K562 (cell line): ENCODE measurements around the gene BRICD5. TPM values are rescaled to one million over a fixed set of nuclear protein-coding genes. Genes with fewer than 3 reads are reported as not detected.
A peak's percentile ranks its signal among the peaks of the same experiment; 100 is the strongest.

Source experiments
- ATAC-seq: fragments of 200-7000 bp; cut with Tn5 transposase; 3 replicates; pipeline ENCODE4 v1.9.1; 2020; ENCODE audit warnings: moderate library complexity
- BruUV-seq: library from RNA; stranded (reverse); fragments of 400-500 nt; replicated peaks from 2 replicates; lab custom pipeline; 2021; lab: Mats Ljungman, UMichigan
- CTCF ChIA-PET: fragments of 300-600 bp; formaldehyde crosslinking; extraction: SDS; loops from one replicate; lab custom pipeline; 2021; ENCODE audit warnings: low intra/inter-chr PET ratio; lab: Yijun Ruan, JAX
- POLR2A ChIA-PET: fragments of 300-600, 350-650 bp; sonication (Branson Sonifier 250); formaldehyde crosslinking; extraction: SDS; loops from one replicate; lab custom pipeline; 2021; ENCODE audit warnings: antibody characterized with exemption, inconsistent platforms; lab: Yijun Ruan, JAX
- DNase-seq, 4 experiments: peaks; one replicate each; pipeline versions ENCODE4 v3.0.0 to v3.0.0-alpha.2; 2011 to 2018; ENCODE audit warnings: low spot score in 3 of 4, mixed read lengths in 3 of 4; ENCODE audit errors: extremely low read depth in 1 of 4
- FAIRE-seq: peaks from 2 replicates; lab custom pipeline; 2011; peaks lifted over from hg19 to GRCh38; lab: Jason Lieb, UNC
- H2AFZ ChIP-seq: 2 replicates; pipeline ENCODE4 v1.6.0; 2011; ENCODE audit warnings: low read depth, low read length, control low read depth, inconsistent platforms
- H3K27ac ChIP-seq: fragments of 200-600 bp; 3 replicates; pipeline ENCODE4 v1.8.0; 2011; ENCODE audit warnings: low read depth, mild to moderate bottlenecking, control low read depth, inconsistent platforms, low read length, moderate library complexity, mixed read lengths; ENCODE audit errors: extremely low read depth
- H3K27me3 ChIP-seq, 2 experiments: fragments of 300-600 bp in 1 of 2; 2 replicates in 1 of 2; 3 replicates in 1 of 2; pipeline versions ENCODE4 v1.6.0 to v1.8.0; 2011; ENCODE audit warnings: inconsistent platforms in 2 of 2, low read length in 2 of 2, mild to moderate bottlenecking in 1 of 2, mixed read lengths in 1 of 2, moderate library complexity in 1 of 2; ENCODE audit not compliant: control insufficient read depth in 2 of 2, insufficient read depth in 2 of 2
- H3K36me3 ChIP-seq: fragments of 300-600 bp; 3 replicates; pipeline ENCODE4 v1.8.0; 2011; ENCODE audit warnings: mild to moderate bottlenecking, low read length, inconsistent platforms; ENCODE audit not compliant: control insufficient read depth, insufficient read depth
- H3K4me1 ChIP-seq, 2 experiments: fragments of 200-600 bp in 1 of 2; replicated peaks in 1 of 2; 2 replicates in 1 of 2; 3 replicates in 1 of 2; pipeline versions ENCODE4 v1.5.1 to v1.8.0; 2011; ENCODE audit warnings: inconsistent platforms in 2 of 2, low read length in 2 of 2, mild to moderate bottlenecking in 1 of 2, mixed read lengths in 1 of 2, moderate library complexity in 1 of 2; ENCODE audit not compliant: control insufficient read depth in 2 of 2, insufficient read depth in 2 of 2
- H3K4me2 ChIP-seq: 2 replicates; pipeline ENCODE4 v1.6.1; 2011; ENCODE audit warnings: low read length, control low read depth, inconsistent platforms, mixed read lengths; ENCODE audit not compliant: insufficient read depth
- H3K4me3 ChIP-seq: fragments of 200-600 bp; sonication (generic), shearing (Covaris generic); 2 replicates; pipeline ENCODE4 v1.5.1; 2016; ENCODE audit warnings: control low read depth, inconsistent platforms
- H3K79me2 ChIP-seq: fragments of 200-600 bp; 3 replicates; pipeline ENCODE4 v1.8.0; 2011; ENCODE audit warnings: low read length, inconsistent platforms; ENCODE audit not compliant: control insufficient read depth, insufficient read depth
- H3K9ac ChIP-seq, 2 experiments: 2 replicates each; pipeline versions ENCODE4 v1.6.0 to v1.6.1; 2011; ENCODE audit warnings: low read depth in 2 of 2, low read length in 2 of 2, control low read depth in 1 of 2, inconsistent platforms in 1 of 2, mild to moderate bottlenecking in 1 of 2, mixed read lengths in 1 of 2; ENCODE audit not compliant: insufficient read depth in 1 of 2
- H3K9me1 ChIP-seq: one replicate; pipeline ENCODE4 v1.6.0; 2011; ENCODE audit warnings: inconsistent platforms, mild to moderate bottlenecking, low read length, moderate library complexity; ENCODE audit not compliant: control insufficient read depth, insufficient read depth
- H3K9me3 ChIP-seq: replicated peaks from 2 replicates; pipeline ENCODE4 v1.5.1; 2011; ENCODE audit warnings: low read depth, low read length, inconsistent platforms; ENCODE audit not compliant: control insufficient read depth, insufficient read depth
- H4K20me1 ChIP-seq: replicated peaks from 2 replicates; pipeline ENCODE4 v1.6.1; 2011; ENCODE audit warnings: low read length, inconsistent platforms, mixed read lengths; ENCODE audit not compliant: control insufficient read depth, insufficient read depth
- ATF2 ChIP-seq: sonication (generic); formaldehyde crosslinking; IDR thresholded peaks from 2 replicates; pipeline ENCODE4 v1.8.1; 2022; ENCODE audit warnings: missing genetic modification reagents
- NRF1 ChIP-seq, 2 experiments: fragments of 450-650 bp; IDR thresholded peaks in 1 of 2; conservative IDR thresholded peaks in 1 of 2; 2 replicates each; pipeline ENCODE4 v1.6.1; 2014; ENCODE audit warnings: mild to moderate bottlenecking in 2 of 2
- ZNF407 ChIP-seq: fragments of 450-650 bp; IDR thresholded peaks from 2 replicates; pipeline ENCODE4 v1.6.1; 2016; ENCODE audit warnings: low read depth
- ZNF436 ChIP-seq: fragments of 250-450, 450-650 bp; sonication (Bioruptor Pico); formaldehyde crosslinking; IDR thresholded peaks from 2 replicates; pipeline ENCODE4 v1.7.0; 2020; ENCODE audit warnings: mild to moderate bottlenecking
- WGBS: fragments of 100-300 bp; shearing (Covaris generic); methylation state at CpG from one replicate; pipeline ENCODE4 v1.1.6; 2016; ENCODE audit warnings: low coverage, mixed read lengths; ENCODE audit not compliant: insufficient coverage; ENCODE audit errors: missing lambda C conversion rate; 5-methylcytosine and 5-hydroxymethylcytosine counted together
- in situ Hi-C: fragments of 300-500 bp; cut with MboI; formaldehyde crosslinking; loops from 4 replicates; pipeline ENCODE4 v1.15.0; 2018; ENCODE audit warnings: inconsistent platforms, mixed read lengths
- intact Hi-C: fragments of 100-400 bp; cut with micrococcal nuclease; formaldehyde crosslinking; loops from 2 replicates; pipeline ENCODE4 v1.14.2; 2022
- polyA plus RNA-seq, 8 experiments: library from polyadenylated mRNA; depleted of rRNA in 4 of 8; stranded (reverse) in 5 of 8; unstranded in 3 of 8; fragments of >200 nt; fragmentation: Nextera tagmentation in 2 of 8; fragmentation: Illumina TruSeq in 1 of 8; extraction: Ambion mirVana in 2 of 8; extraction: Trizol in 1 of 8; gene quantifications; 2 replicates each; pipeline versions ENCODE4 v1.2.1 to v1.2.3, GENCODE V29; 2011 to 2014; ENCODE audit warnings: inconsistent platforms in 1 of 8, missing spikeins in 1 of 8
- total RNA-seq, 7 experiments: library from RNA; depleted of rRNA in 6 of 7; stranded (reverse); fragments of >200 nt in 6 of 7; fragmentation: Illumina TruSeq in 2 of 7; extraction: Trizol in 2 of 7; gene quantifications; 2 replicates each; pipeline versions ENCODE4 v1.2.1 to v1.2.3, GENCODE V29; 2011 to 2021; ENCODE audit warnings: low replicate concordance in 1 of 7

BRICD5 gene
- total and polyA plus RNA-seq, 9 of the 15 experiments (the other 6 are each of a cell fraction or from before 2014, with no cell fraction given), result 0.24 to 15.1 (median 2.4) TPM; not detected in 1

GRCh38 chr16:2170080-2170479 is 40.6 kb downstream of the BRICD5 start:
- intact Hi-C loops (no loop called here), in situ Hi-C loops (no loop called here)
- Histone ChIP-seq H3K79me2 (peaks cover 9% of the 10 kb centered on the region; the same call in 2 of the 3 replicates), H3K9me1 (no peaks in the 10 kb centered on the region), H4K20me1 (no peaks in the 10 kb centered on the region), H2AFZ (no peak overlapping the region), H3K4me2 (no peak overlapping the region), H3K27ac (no peak overlapping the region), H3K4me3 (no peak overlapping the region), H3K9me3 (no peaks in the 10 kb centered on the region), H3K4me1 (peaks cover 0 to 44% of the 10 kb centered on the region in 2 experiments; a peak in 2 of 5 replicates), H3K36me3 (peaks cover 80% of the 10 kb centered on the region), H3K9ac (peak overlapping the region in 1 of 2 experiments; percentile 64; a peak in 1 of 4 replicates), H3K27me3 (no peaks in the 10 kb centered on the region)
- ATAC-seq (no peak), DNase-seq (no peak), FAIRE-seq (no peak)
- BruUV-seq, result no TSS peak
- no peak for TF ChIP-seq ZNF436 (CRISPR knock-in tag)
- TF ChIP-seq ZNF407, result no peak
- TF ChIP-seq NRF1 (conservative IDR thresholded peaks at IDR 0.05 in 1 of 2, IDR thresholded peaks at IDR 0.05 in 1 of 2), result no peak
- TF ChIP-seq ATF2, result no peak
- ChIA-PET CTCF (no interaction called here), POLR2A (interaction anchor here (0.7 to 4.8 kb wide), 2 partner anchors 15 to 26 kb away, joined by 3 to 46 read pairs; partner anchors contain the start of gene TRAF7)
- WGBS, result 95% methylated on average over 8 of the region's 18 CpGs
